ENCODE results near the gene RNF208. TPM values are rescaled to one million over a fixed set of nuclear protein-coding genes. Genes with fewer than 3 reads are reported as not detected.

The RNF208 gene
- total and polyA plus RNA-seq, 8 donors, result 4.0 to 7.8 (median 5.9) TPM

- intact Hi-C loops (cut with DNase I), result no loop called here
- TF ChIP-seq CTCF (IDR thresholded peaks at IDR 0.05), result no peak
- Histone ChIP-seq H3K27me3 (peaks cover 0 to 59% of the 10 kb centered on the region in 2 donors), H3K4me1 (peaks cover 12 to 47% of the 10 kb centered on the region in 2 donors), H3K9me3 (no peaks in the 10 kb centered on the region), H3K4me3 (no peak overlapping the region), H3K36me3 (no peaks in the 10 kb centered on the region), H3K27ac (no peak overlapping the region)
- ATAC-seq, result no peak
- DNase-seq, result no peak
These were observed 3.8 kb upstream of the RNF208 start for GRCh38 chr9:137225699-137226331.

GRCh38 chr9:137224830-137225694 lies 3.0 kb upstream of the RNF208 start, which contains the start of gene CYSRT1:
Gene CYSRT1, plus strand, starts transcription at chr9:137225174. Its CDS starts 448 bp downstream, at chr9:137225622.
- Histone ChIP-seq H3K4me1 (peaks cover 12 to 47% of the 10 kb centered on the region in 2 donors), H3K36me3 (no peaks in the 10 kb centered on the region), H3K9me3 (no peaks in the 10 kb centered on the region), H3K27ac (peak within 1 kb of the TSS; percentile 86 to 90), H3K4me3 (peak within 1 kb of the TSS; percentile 47 to 70), H3K27me3 (peaks cover 0 to 52% of the 10 kb centered on the region in 2 donors)
- intact Hi-C loops (cut with DNase I), result no loop called here
- TF ChIP-seq CTCF (IDR thresholded peaks at IDR 0.05), result no peak
- DNase-seq (peak in 1 of 4 donors; percentile 86), ATAC-seq (no peak)

GRCh38 chr9:137223078-137223970 lies 1.3 kb upstream of the RNF208 start:
- ATAC-seq, result peak; percentile 86
- no peaks in the 10 kb centered on the region for H3K9me3 ChIP-seq
- intact Hi-C loops (cut with DNase I), result no loop called here
- H3K27ac ChIP-seq, result peak overlapping the region; percentile 86 to 90
- no peaks in the 10 kb centered on the region for H3K36me3 ChIP-seq
- H3K4me1 ChIP-seq, result peaks cover 12 to 56% of the 10 kb centered on the region in 2 donors
- peaks cover 0 to 35% of the 10 kb centered on the region in 2 donors for H3K27me3 ChIP-seq
- H3K4me3 ChIP-seq, result peak overlapping the region; percentile 47 to 70
- TF ChIP-seq CTCF (IDR thresholded peaks at IDR 0.05), result no peak
- DNase-seq, result peak; percentile 90 to 98 (median 97)

- intact Hi-C loops (cut with DNase I), result no loop called here
- Histone ChIP-seq H3K9me3 (no peaks in the 10 kb centered on the region), H3K4me1 (peaks cover 16 to 64% of the 10 kb centered on the region in 2 donors), H3K27me3 (peaks cover 0 to 20% of the 10 kb centered on the region in 2 donors), H3K27ac (no peak overlapping the region), H3K36me3 (peaks cover 0 to 3% of the 10 kb centered on the region in 2 donors), H3K4me3 (peak overlapping the region; percentile 11 to 31)
- no peak for TF ChIP-seq CTCF (IDR thresholded peaks at IDR 0.05)
- ATAC-seq (no peak), DNase-seq (no peak)
These were observed 431 bp downstream of the RNF208 start for GRCh38 chr9:137221506-137222111.
